Loucy (cell line): ENCODE data around the gene TMEM238.
A peak's percentile ranks its signal among the peaks of the same experiment; 100 is the strongest.
"Not testable (repeated sequence)": the region's sequence is repeated elsewhere in the genome, so short reads cannot be mapped to it uniquely, and the experiment has no call there.

ENCODE experiments used
- H2AFZ ChIP-seq: fragments of 200-600 bp; sonication (generic); 2 replicates; pipeline ENCODE4 v1.6.0; 2016; ENCODE audit warnings: antibody characterized with exemption, mild to moderate bottlenecking, low read length, moderate library complexity
- H3F3A ChIP-seq: fragments of 200-600 bp; 2 replicates; pipeline ENCODE4 v1.6.0; 2016; ENCODE audit warnings: antibody characterized with exemption, low read depth, mild to moderate bottlenecking
- H3K27me3 ChIP-seq: fragments of 200-600 bp; sonication (generic); 2 replicates; pipeline ENCODE4 v1.6.1; 2014; ENCODE audit warnings: low read length, mild to moderate bottlenecking; ENCODE audit not compliant: insufficient read depth, poor library complexity, severe bottlenecking
- H3K36me3 ChIP-seq: fragments of 200-600 bp; sonication (generic); 2 replicates; pipeline ENCODE4 v1.6.1; 2016; ENCODE audit warnings: low read length; ENCODE audit not compliant: insufficient read depth
- H3K4me1 ChIP-seq: fragments of 200-600 bp; sonication (generic); 2 replicates; pipeline ENCODE4 v1.5.1; 2014; ENCODE audit warnings: low read length, mild to moderate bottlenecking; ENCODE audit not compliant: insufficient read depth, poor library complexity, severe bottlenecking
- H3K4me2 ChIP-seq: fragments of 200-600 bp; sonication (generic); 2 replicates; pipeline ENCODE4 v1.6.0; 2014; ENCODE audit warnings: antibody characterized with exemption, low read length, low read depth, mild to moderate bottlenecking; ENCODE audit not compliant: poor library complexity, severe bottlenecking
- H3K4me3 ChIP-seq: fragments of 200-600 bp; sonication (generic); 2 replicates; pipeline ENCODE4 v1.5.1; 2014; ENCODE audit warnings: low read length, mild to moderate bottlenecking, mixed read lengths; ENCODE audit not compliant: poor library complexity, severe bottlenecking
- H3K79me2 ChIP-seq: fragments of 200-600 bp; sonication (generic); 2 replicates; pipeline ENCODE4 v1.6.1; 2014; ENCODE audit warnings: low read length; ENCODE audit not compliant: insufficient read depth
- H3K9ac ChIP-seq: fragments of 200-600 bp; sonication (generic); 2 replicates; pipeline ENCODE4 v1.6.0; 2014; ENCODE audit warnings: mild to moderate bottlenecking, low read depth, low read length, moderate library complexity; ENCODE audit not compliant: poor library complexity, severe bottlenecking
- H3K9me2 ChIP-seq: fragments of 200-600 bp; sonication (generic); replicated peaks from 2 replicates; pipeline ENCODE4 v1.6.1; 2016; ENCODE audit warnings: low read depth, low read length, mixed read lengths
- H3K9me3 ChIP-seq: fragments of 200-600 bp; sonication (generic); 2 replicates; pipeline ENCODE4 v1.6.1; 2014; ENCODE audit warnings: mild to moderate bottlenecking, antibody characterized with exemption, low read length, low read depth; ENCODE audit not compliant: insufficient read depth
- H4K20me1 ChIP-seq: fragments of 200-600 bp; sonication (generic); 2 replicates; pipeline ENCODE4 v1.6.0; 2014; ENCODE audit warnings: antibody characterized with exemption, low read length, mild to moderate bottlenecking; ENCODE audit not compliant: insufficient read depth, poor library complexity, severe bottlenecking
- EZH2phosphoT487 ChIP-seq: fragments of 200-600 bp; IDR thresholded peaks from 2 replicates; pipeline ENCODE4 v1.6.1; 2018; ENCODE audit warnings: antibody characterized with exemption, mild to moderate bottlenecking, moderate library complexity, borderline replicate concordance
- TF ChIP-seq, protein P1 (sequence below): fragments of 200-600 bp; sonication (generic); conservative IDR thresholded peaks from 2 replicates; pipeline ENCODE4 v1.5.1; 2014; ENCODE audit warnings: mild to moderate bottlenecking, antibody characterized with exemption, low read length

Gene TMEM238

DNA sequence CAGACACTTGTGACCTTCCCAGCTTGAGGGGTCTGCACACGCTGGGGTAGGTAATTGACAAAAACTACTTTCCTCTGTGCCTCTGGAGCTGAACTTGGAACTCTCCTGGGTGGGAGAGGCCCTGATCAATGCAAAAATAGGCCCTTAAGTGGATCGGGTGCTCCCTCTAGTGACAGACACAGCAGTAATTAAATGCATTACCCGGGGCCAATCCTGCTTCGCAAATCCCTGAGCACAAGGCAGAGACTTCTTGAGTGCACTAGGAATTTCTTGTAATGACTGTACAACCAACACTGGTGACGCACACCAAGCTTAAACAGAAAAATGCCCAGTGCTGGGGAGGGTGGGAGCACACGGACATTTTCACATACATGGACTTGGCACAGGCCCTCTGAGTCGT is 34.1 kb upstream of the TMEM238 start:
- Histone ChIP-seq H3K4me3 (no peak overlapping the region), H3K9me2 (no peaks in the 10 kb centered on the region), H3K9ac (no peak overlapping the region), H3K79me2 (no peaks in the 10 kb centered on the region), H3K9me3 (no peaks in the 10 kb centered on the region), H3K4me1 (peaks cover 19% of the 10 kb centered on the region), H3F3A (peaks cover 4% of the 10 kb centered on the region), H2AFZ (no peak overlapping the region), H3K36me3 (no peaks in the 10 kb centered on the region), H4K20me1 (no peaks in the 10 kb centered on the region), H3K4me2 (no peak overlapping the region), H3K27me3 (no peaks in the 10 kb centered on the region)
- TF ChIP-seq, protein P1, sequence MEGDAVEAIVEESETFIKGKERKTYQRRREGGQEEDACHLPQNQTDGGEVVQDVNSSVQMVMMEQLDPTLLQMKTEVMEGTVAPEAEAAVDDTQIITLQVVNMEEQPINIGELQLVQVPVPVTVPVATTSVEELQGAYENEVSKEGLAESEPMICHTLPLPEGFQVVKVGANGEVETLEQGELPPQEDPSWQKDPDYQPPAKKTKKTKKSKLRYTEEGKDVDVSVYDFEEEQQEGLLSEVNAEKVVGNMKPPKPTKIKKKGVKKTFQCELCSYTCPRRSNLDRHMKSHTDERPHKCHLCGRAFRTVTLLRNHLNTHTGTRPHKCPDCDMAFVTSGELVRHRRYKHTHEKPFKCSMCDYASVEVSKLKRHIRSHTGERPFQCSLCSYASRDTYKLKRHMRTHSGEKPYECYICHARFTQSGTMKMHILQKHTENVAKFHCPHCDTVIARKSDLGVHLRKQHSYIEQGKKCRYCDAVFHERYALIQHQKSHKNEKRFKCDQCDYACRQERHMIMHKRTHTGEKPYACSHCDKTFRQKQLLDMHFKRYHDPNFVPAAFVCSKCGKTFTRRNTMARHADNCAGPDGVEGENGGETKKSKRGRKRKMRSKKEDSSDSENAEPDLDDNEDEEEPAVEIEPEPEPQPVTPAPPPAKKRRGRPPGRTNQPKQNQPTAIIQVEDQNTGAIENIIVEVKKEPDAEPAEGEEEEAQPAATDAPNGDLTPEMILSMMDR: peak; percentile 84
- no peak for TF ChIP-seq EZH2phosphoT487

DNA sequence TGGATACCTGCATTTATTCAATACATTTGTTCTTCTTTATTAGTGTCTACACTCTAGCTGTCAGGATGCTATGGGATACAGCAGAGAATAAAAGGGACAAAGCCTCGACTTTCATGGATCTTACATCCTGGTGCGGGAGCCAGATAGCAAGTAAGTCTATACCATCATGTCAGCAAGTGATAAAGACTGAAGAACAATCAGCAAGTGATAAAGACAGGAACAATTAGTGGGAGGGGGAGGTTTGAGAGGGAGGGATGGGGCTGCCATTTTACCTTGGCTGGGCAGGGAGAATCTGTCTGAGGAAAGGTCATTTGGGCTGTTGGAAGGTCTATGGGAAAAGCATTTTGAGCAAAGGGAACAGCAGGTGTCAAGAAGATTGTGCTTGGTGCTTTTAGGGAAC is 26.1 kb upstream of the TMEM238 start:
- Histone ChIP-seq H4K20me1 (peaks cover 21% of the 10 kb centered on the region), H3K4me1 (peaks cover 22% of the 10 kb centered on the region), H3K4me2 (no peak overlapping the region), H3K4me3 (no peak overlapping the region), H2AFZ (no peak overlapping the region), H3K9me3 (no peaks in the 10 kb centered on the region), H3K9ac (no peak overlapping the region), H3F3A (no peaks in the 10 kb centered on the region), H3K27me3 (peaks cover 5% of the 10 kb centered on the region), H3K36me3 (peaks cover 6% of the 10 kb centered on the region; the same call in 1 of the 2 replicates), H3K9me2 (no peaks in the 10 kb centered on the region), H3K79me2 (peaks cover 23% of the 10 kb centered on the region)
- TF ChIP-seq EZH2phosphoT487: no peak
- TF ChIP-seq, protein P1: no peak

DNA sequence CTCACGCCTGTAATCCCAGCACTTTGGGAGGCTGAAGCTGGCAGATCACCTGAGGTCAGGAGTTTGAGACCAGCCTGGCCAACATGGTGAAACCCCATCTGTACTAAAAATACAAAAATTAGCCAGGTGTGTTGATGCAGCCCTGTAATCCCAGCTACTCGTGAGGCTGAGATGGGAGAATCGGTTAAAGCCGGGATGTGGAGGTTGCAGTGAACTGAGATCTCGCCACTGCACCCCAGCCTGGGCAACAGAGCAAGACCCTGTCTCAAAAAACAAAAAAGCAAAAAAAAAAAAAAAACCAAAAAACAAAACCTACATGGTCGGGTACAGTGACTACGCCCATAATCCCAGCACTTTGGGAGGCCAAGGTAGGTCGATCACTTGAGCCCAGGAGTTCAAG is 25.1 kb upstream of the TMEM238 start:
- not testable (repeated sequence) for H2AFZ ChIP-seq

DNA sequence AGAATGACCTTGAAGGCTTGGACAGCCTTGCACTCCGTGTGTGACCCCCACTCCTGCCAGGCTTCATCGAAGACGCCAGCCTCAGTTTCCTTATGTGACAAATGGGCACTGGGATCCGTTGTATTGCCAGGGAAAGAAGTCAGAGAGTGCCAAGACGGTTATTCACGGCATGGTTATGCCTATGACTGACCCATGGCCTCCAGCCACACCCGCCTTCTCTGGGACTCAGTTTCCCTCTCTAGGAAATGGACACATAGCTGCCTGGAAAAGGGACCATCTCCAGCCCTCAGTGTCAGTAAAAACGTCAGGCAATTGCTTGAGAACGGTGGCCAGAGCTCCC is 24.4 kb upstream of the TMEM238 start:
- H2AFZ ChIP-seq: peak overlapping the region; percentile 95
- H3K9me3 ChIP-seq: no peaks in the 10 kb centered on the region
- no peaks in the 10 kb centered on the region for H3K9me2 ChIP-seq
- H3F3A ChIP-seq: no peaks in the 10 kb centered on the region
- H3K79me2 ChIP-seq: peaks cover 39% of the 10 kb centered on the region
- peak overlapping the region; percentile 91 for H3K4me3 ChIP-seq
- no peak for TF ChIP-seq EZH2phosphoT487
- TF ChIP-seq, protein P1: no peak
- peaks cover 31% of the 10 kb centered on the region for H4K20me1 ChIP-seq
- H3K9ac ChIP-seq: no peak overlapping the region
- peaks cover 15% of the 10 kb centered on the region; the same call in 1 of the 2 replicates for H3K36me3 ChIP-seq
- peaks cover 5% of the 10 kb centered on the region for H3K27me3 ChIP-seq
- peak overlapping the region; percentile 94 for H3K4me2 ChIP-seq
- peaks cover 31% of the 10 kb centered on the region for H3K4me1 ChIP-seq

More for the DNA sequence above, 25.1 kb upstream of the TMEM238 start:
- Histone ChIP-seq H3K36me3 (peaks cover 10% of the 10 kb centered on the region; the same call in 1 of the 2 replicates), H3K4me1 (peaks cover 27% of the 10 kb centered on the region), H4K20me1 (peaks cover 25% of the 10 kb centered on the region), H3K79me2 (peaks cover 33% of the 10 kb centered on the region)
- not testable (repeated sequence) for H3K4me3 ChIP-seq, H3K27me3 ChIP-seq, H3F3A ChIP-seq, H3K9ac ChIP-seq, H3K9me2 ChIP-seq, H3K4me2 ChIP-seq, H3K9me3 ChIP-seq
